ENCODE data around the gene NUP133.
"Not testable (repeated sequence)": the region's sequence is repeated elsewhere in the genome, so short reads cannot be mapped to it uniquely, and the experiment has no call there.

Gene NUP133

DNA sequence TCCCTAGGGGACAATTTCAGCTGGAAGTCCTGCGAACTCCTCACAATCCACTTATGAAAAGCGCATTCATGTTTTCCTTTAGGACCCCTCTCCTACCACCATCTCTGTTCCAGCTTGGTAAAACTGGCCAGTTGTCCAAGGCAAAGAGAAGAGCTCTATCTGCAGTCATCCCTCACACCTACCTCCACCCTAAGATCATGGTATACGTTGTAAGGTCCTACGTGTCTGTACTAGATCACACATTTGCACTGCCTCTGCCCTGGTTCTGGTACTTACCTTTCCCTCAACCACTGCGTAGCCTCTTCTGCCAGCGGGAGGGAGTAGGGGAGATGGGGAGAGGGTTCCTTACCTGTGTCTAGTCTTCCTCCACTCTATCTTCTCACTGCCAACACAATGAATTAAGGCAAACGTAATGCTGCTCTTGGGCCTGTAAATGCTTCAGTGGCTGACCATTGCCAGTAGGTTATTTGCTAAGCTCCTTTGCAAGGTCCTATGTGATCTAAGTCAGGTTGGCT is 739 bp upstream of the NUP133 start:
- DNase-seq: no peak

DNA sequence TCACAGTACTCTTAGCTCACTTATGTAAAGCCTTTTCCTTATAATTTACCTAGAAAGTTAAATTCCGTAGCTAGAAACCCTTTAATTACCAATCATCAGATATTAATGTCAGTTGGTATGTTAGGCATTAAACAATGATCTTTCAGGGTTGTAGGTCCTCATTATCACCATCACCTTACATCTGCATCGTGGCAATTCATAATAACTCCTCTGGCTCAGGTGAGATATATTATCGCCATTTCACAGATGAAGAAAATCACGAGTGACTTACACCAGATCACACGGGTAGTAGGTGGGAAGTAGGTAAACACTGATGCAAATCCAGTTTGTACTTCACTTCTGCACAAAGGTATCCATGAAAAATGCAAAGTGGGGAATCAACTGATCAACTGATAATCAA is 639 bp downstream of the NUP133 start:
- DNase-seq: no peak

DNA sequence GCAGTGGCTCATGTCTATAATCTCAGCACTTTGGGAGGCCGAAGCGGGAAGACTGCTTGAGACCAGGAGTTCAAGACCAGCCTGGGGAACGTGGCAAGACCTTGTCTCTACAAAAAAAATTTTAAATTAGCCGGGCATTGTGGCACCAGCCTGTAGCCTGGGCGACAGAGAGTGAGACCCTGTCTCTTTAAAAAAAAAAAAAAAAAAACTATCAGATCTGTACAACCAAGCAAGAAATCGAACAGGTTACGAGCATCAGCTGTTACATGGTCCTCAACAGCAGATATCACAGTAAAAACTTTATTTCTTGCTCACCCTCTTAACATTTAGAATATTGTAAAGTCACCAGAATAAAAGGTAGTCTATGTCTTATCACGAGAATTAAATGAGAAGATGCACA is 1.5 kb downstream of the NUP133 start:
- no peak for DNase-seq

- DNase-seq: no peak
Measured at GRCh38 chr1:229495782-229496181, 12.4 kb downstream of the NUP133 start.

DNA sequence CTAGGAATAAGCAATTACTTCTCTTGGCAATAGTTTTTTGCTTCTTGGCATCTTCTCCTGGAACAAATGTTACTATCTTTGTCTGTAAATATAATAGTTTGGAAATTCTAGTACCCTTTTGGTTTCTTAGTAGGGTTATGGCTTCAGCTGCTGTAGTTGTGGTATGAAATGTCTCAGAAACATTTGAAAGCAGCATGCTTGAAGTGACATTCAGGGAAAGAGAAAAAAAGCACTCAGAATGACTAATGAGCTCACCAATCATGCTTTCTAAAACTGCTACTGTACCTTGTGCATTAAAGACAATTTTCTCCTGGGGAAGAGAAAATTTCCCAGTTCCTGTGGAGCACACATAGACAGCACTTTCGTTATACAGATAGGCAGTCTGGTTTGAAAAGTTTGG is 21.0 kb downstream of the NUP133 start:
- no peak for DNase-seq

DNA sequence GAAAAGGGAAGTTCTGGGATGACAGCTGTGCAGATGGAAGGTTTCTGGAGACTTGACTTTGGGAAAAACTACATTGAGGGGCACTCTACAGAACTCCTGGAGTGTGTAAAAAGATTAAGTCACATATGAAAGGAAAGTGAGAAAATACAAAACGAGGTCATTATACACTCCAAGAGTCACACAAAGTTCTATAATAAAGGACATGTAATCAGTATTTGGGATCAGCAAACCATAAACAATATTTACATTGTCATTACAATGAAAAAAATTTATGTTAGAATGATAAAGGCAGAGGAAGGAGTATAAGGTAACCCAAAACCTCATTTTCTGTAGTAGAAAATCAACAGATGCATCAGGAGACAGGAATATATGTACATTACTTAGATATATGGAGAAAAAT is 22.8 kb downstream of the NUP133 start:
- DNase-seq: no peak

- no peak for DNase-seq
Measured at GRCh38 chr1:229482511-229482910, 25.6 kb downstream of the NUP133 start.

GRCh38 chr1:229480495-229480894 is 27.6 kb downstream of the NUP133 start:
- DNase-seq: no peak

- no peak for DNase-seq
Measured at GRCh38 chr1:229479660-229480399, 28.3 kb downstream of the NUP133 start.

DNA sequence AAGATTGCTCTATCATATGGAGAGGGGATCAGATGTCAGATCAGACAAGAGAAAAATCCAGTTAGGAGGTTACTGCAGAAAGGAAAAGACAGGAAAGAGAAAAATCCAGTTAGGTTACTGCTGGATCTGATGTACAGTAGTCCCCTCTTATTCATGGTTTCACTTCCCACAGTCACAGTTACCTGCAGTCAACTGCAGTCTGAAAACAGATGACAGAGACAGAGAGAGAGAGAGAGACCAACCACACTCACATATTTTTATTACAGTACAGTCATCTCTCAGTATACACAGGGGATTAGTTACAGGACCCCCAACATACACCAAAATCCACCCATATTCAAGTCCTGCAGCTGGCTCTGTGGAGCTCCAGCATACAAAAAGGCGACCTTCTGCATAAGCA is 29.3 kb downstream of the NUP133 start:
- no peak for DNase-seq

GRCh38 chr1:229475859-229476258 is 32.3 kb downstream of the NUP133 start:
- DNase-seq: not testable (repeated sequence)

GRCh38 chr1:229474509-229474908 is 33.6 kb downstream of the NUP133 start:
- no peak for DNase-seq

GRCh38 chr1:229471175-229471574 is 37.0 kb downstream of the NUP133 start:
- DNase-seq: no peak

GRCh38 chr1:229470406-229471043 is 37.6 kb downstream of the NUP133 start:
- DNase-seq: no peak

GRCh38 chr1:229466887-229467286 is 41.3 kb downstream of the NUP133 start:
- no peak for DNase-seq

DNA sequence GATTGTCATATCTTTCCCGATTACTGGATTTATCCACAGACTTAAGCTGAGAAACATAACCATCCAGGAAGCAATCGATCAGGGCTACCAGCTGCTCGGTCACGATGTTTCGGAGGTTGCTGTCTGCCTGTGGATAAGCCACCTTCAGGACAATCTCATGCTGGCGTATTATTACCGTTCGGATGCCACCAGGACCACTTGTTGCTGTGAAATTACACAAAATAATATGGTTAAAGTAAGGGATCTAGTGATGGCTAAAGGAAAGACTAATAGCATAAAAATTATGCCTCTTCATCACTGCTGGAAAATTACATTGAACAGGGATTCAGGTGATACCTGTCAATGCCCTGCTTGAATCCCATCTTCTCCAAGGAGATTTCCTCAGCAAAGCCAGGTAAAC is 43.5 kb downstream of the NUP133 start:
- DNase-seq: no peak

- no peak for DNase-seq
Measured at GRCh38 chr1:229461032-229461668, 47.0 kb downstream of the NUP133 start.

- no peak for DNase-seq
Measured at GRCh38 chr1:229459815-229460214, 48.3 kb downstream of the NUP133 start.

- no peak for DNase-seq
Measured at GRCh38 chr1:229457436-229457835, 50.7 kb downstream of the NUP133 start.

DNA sequence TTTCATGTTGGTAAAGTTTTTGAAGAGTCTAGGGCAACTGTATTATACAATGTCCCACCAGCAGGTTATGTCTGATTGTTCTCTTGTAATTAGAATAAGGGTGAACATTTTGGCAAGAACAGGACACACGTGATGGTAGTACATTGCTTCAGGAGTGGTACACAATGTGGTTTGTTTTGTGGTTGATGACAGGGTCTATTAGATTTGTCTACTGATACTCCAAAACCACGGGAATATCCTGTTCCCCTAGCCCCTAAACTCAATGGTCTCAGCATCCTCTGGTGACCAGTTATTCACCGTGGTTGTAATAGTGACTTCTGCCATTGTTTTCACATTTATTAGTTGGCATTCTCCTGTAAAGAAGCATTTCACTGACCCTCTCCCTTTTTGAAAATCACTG is 52.1 kb downstream of the NUP133 start:
- no peak for DNase-seq

DNA sequence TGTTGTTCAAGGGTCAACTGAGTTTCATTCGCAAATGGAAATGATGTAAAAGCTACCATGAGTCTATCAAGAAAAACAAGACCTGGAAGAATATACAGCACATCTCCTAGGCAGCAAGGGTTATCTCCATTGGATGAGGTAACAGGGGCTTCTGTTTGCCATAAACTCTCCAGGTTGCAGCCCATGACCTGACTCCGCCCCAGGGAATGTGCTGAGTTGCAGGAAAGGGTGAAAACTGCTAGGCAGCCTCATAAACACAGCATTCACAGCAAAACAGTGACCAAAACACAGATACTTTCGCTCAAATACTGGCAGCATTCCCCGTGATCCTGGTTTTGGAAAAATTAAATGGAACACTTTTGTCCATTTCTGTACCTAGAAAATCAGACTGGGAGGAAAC is 54.1 kb downstream of the NUP133 start:
- DNase-seq: no peak

DNA sequence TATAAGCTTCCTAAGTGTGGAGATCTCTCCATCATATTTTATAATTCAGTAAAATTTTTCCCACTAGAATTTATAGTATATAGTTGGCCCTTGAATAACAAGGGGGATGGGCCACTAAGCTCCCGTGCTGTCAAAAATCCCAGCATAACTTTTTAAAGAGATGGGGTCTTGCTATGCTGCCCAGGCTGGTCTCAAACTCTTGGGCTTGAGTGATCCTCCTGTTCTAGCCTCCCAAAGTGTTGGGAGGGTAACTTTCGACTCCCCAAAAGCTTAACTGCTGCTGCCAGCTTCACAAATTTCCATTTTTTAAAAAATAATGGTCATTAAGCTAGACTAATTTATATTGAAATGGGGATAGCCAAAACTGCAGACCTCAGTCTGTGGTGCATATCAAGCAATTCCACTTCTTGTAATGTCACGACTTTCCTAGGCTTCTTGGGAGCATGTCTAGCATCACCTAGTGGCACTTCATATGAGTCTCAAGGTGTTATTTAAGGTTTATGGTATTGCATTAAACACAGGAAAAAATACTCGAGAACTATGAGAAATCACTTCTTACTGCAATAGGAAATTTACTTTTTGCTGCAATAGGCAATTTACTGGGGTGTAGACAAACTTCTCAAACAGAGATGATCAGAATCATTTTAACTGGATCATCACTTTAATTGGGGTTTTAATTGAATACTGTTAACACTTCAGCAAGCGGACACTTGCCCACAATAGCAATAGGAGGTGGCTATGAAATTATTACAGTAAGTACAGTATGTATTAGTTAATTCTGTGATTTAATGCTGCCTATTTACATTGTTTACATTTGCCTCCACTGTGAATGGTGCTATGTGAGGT is 55.0 kb downstream of the NUP133 start:
- peak; percentile 15 for DNase-seq

GRCh38 chr1:229448845-229449244 is 59.3 kb downstream of the NUP133 start:
- DNase-seq: no peak

Measured in CD4-positive, alpha-beta T cell treated with Interleukin-17A for 1 hour (primary cell).